HG03442 (cell line): ENCODE data around the gene CES5A.
"Not testable (repeated sequence)": the region's sequence is repeated elsewhere in the genome, so short reads cannot be mapped to it uniquely, and the experiment has no call there.

Experiments
- ATAC-seq: cut with Tn5 transposase; IDR thresholded peaks from one replicate; pipeline ENCODE4 v1.9.1; 2021; ENCODE audit warnings: mild to moderate bottlenecking, moderate library complexity; ENCODE audit not compliant: unreplicated experiment

Gene CES5A

DNA sequence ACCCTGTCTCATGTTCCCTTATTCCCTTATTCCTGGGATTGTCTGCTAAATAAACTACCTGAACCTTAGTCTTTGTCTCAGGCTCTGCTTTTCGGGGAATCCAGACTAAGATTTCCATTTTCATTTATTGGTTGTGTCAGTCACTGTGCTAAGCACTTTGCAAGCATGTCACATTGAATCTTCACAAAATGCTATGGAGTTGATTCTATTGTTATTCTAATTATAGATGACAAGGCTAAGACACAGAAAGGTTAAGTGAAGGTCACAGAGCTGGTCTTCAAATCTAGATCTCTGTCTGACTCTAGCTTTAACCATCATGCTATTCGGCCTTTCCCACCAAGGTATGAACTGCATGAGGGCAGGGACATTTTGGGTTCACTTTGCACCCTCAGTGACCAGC lies 13.4 kb upstream of the CES5A start:
- ATAC-seq, result no peak

DNA sequence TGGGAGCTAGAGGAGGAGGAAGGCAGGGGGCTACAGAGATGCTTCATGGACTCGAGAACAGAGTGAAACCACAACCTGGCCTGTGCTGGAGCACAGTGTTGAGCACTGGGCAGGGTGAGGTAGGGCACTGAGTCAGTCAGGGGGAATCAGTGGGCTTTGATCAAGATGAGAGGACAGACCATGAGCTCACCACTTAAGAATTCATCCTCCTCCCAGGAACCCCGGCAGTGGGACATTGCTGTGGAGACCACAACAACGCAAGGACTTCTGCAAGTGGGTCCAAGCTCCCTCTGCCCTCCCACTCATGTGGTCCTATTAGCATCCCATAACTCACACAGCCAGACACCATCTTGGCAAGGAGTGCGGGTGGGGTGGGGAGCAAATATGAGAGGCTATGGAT lies 1.7 kb upstream of the CES5A start:
- ATAC-seq, result no peak

DNA sequence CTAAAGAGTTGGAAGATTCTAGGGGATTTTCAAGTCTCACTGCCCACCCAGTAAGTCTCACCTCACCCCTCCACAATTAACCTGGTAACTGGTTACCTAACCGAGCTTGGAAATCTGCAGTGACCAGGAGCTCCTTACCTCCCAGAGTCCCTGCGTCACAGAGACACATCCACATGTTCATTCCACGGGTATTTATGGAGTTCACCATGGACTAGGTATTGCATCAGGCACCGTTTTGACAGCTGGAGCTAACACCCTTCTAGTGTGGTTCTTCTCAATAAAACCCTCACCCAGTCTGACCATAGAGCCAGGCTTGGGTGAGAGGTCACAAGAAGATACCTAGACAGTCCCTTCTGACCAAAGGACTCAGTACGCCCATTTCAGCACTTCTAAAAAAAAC lies 2.1 kb downstream of the CES5A start:
- no peak for ATAC-seq

DNA sequence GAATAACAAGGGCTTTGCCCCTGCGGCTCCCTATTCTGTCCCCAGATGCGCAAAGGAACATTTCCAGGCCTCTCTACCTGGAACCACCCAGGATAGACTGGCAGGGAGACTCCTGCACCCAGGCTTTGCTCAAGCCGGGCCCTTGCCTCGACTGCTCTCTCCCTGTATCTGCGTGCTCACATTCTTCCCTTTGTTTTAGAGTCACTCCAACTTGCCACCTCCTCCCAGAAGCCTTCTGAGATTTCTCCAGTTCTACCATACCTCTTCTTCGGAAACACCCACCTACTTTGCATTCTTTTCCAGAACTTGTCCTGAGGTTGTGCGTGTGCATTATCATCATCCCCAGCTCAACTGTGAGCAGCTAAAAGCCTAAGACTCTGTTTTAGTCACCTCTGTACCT lies 3.0 kb downstream of the CES5A start:
- ATAC-seq, result no peak

DNA sequence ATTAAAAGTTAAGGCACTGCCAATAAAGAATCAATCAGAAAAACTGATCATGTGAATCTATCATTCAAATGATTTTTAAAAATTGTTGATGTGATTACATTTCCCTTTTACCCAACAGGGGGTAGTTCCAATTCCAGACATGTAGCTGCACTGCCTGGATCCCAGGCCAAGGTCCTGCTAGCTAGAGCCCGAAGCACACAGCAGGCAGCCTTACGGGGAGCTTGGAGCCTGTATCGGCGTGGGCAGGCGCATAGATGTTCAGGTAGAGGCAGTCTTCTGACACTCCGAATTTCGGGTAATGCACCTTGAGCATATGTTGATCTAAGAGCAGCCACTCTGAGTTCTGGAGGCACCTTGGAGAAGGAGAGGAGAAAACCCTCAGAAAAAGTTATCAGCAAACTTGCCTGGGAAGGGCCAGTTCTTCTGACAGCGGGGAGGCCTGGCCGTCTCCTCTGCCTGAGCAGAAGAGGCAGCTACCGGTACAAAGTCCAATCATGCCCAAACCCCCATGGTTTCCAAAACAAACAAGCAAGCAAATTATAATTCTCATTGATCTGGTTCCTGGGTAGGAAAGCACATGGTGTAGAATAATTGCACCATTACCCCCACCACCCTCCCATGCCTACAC lies 3.6 kb downstream of the CES5A start:
- ATAC-seq, result no peak

DNA sequence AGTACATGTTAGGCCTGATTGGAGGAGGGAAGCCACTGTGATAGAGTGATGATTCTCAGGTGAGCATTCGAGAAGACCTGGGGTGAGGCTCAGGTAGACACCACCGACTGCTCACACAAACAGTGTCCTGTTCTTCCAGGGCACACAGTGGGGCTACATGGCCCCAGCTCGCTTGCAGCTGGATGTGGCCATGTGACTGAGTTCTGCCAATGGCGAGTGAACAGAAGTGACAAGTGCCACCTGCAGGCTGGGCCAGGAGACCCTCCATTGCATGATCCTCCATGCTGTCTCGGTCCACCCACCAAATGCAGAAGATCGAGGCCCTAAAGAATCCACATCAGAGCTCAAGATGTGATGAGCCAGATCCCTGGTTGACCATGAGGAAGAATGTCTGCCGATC lies 6.2 kb downstream of the CES5A start:
- ATAC-seq, result no peak

DNA sequence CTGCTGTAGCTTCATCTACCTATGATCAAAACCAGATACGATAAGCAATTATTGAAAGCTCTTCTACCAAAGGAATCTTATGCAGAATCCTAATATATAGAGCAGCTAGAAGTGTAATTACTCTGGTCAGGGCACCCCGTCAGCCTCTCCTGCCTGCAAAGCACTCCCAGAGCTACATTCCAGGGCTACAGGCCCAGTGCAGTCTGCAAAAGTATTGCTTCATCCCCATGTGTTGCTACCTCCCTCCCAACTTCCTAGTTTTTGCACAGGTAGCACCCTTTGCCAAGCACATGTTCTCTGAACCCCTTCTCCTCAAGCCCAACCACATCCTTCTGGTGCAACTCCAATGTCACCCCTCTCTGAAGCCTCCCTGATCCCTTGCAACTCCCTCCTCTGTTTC lies 7.0 kb downstream of the CES5A start:
- no peak for ATAC-seq

DNA sequence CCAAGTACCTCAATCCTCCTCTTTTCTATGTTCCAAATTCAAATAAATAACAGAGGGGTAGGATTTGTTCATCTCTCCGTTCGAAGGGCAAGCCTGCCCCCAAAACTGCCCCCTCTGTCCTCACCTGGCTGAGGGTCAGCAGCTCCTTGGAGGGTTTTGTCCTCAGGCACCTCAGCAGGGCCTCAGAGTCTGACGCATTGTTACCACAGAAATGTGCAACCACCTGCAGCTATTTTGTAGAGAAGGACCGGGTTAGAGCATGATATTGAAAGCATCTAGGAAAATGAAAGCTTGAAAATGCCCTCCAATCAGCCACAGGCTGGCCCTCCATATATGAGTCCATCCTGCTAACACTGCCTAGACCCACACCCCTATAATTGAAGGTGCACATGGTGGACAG lies 13.9 kb downstream of the CES5A start:
- no peak for ATAC-seq

DNA sequence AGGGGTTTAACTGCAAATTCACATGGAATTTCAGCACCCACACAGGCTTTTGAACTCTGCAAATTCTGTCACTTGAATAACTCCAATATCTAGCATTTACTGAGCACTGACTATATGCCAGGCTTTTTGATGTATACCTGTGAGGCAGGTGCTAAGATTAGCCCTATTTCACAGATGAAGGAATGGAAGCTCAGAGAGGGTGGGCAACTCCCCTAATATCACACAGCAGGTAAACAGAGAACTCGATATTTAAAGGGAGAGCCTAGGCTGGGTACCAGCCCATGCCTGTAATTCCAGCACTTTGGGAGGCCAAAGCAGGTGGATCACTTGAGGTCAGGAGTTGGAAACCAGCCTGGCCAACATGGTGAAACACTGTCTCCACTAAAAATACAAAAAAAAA lies 17.5 kb downstream of the CES5A start:
- not testable (repeated sequence) for ATAC-seq

DNA sequence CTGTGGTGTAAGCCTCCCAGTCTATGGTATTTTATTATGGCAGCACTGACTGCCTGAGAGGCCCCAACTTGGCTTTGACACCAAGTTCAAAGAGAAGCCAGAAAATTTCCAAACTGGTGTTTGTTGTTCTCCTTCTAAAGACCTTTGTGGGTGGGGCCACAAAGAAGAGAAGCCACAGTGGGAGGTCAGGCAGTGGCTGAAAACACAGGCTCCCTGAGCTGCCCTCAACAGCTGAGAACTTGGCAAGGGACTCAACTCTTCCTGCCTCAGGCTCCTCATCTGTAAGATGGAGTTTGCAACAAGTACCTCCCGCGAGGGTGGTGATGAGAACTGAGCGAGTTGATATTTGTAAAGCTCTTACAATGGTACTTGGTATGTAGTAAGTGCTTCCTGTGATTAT lies 18.2 kb downstream of the CES5A start:
- no peak for ATAC-seq

DNA sequence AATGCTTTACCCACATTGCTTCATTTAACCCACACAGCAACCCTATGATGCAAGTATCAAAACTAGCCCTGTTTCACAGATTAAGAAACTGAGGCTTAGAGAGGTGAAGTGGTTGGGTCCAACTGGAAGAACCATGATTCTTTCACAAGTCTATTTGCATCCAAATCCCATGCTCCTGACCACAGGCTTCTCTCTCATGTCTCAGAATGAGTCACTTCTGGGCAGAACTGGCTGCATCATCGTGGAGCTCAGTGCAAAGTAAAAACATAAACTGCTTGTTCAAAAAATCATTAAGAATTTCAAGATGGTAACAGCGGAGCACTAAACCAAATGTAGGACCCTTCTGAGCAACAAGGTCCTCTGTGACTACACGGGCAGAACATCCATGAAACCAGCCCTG lies 22.1 kb downstream of the CES5A start:
- no peak for ATAC-seq

DNA sequence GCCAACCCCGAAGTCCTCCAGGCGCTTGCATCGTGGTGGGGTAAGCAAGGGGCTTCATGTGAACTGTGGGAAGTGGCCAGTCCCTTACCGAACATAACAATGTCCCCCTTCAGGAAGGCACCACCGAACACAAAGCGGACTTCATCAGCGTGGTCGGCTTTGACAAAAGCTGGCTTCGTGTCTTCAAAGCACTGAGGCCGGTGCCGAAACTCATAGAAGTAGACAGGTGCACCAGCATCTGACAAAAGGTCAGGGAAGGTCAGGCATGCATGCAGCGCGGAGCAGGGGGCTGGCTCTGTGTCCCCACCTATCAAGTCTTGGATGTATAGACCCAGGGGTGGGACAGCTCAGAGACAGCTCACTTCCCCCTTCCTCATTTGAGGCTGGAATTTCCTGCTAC lies 25.6 kb downstream of the CES5A start:
- ATAC-seq, result no peak

DNA sequence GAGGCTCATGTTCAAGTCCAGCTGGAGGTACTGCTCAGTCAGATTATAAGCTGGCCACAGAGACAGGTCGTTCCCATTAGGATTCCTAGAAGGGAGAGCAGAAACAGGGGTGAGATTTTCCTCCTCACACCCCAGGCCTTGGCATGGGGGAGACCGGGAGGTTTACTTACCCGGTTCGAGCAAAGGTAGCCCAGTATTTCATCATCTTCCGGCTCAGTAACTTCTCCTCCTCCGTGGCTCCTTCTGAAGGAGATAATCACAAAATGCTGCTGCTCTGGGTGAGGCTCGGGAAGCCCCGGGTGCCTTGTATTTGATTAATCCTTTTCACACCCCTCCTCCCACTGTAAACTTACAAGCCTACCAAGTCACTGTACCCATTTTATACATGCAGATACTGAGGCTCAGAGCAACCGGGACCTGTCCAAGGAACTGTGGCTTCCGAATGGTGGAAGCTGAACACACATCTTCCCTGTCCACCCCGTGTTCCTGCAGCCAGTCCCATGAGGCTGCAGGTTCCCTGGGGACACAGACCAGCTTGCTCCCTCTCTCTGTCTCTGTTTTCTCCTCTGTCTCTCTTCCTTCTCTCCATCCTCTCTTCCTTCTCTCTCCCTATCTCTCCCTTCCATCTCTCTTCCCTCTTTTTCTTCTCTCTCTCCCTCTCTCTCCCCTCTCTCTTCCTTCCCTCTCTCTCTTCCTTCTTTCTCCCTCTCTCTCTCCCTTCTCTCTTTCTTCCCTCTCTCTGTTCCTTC lies 28.4 kb downstream of the CES5A start:
- ATAC-seq, result no peak

DNA sequence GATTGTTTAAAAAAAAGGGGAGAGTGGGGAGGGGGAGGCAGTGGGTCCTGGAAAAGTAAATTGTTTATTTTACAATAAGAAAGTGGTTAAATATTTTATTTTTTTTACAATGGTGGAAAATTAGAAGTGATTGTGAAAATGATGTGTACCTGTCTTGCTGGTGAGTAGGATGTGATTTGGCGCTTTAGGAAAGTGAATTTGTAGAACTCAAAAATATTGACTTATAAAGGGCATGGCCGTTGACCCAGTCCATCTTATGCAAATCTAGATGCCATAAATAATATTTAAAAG lies 32.1 kb downstream of the CES5A start:
- ATAC-seq, result no peak

DNA sequence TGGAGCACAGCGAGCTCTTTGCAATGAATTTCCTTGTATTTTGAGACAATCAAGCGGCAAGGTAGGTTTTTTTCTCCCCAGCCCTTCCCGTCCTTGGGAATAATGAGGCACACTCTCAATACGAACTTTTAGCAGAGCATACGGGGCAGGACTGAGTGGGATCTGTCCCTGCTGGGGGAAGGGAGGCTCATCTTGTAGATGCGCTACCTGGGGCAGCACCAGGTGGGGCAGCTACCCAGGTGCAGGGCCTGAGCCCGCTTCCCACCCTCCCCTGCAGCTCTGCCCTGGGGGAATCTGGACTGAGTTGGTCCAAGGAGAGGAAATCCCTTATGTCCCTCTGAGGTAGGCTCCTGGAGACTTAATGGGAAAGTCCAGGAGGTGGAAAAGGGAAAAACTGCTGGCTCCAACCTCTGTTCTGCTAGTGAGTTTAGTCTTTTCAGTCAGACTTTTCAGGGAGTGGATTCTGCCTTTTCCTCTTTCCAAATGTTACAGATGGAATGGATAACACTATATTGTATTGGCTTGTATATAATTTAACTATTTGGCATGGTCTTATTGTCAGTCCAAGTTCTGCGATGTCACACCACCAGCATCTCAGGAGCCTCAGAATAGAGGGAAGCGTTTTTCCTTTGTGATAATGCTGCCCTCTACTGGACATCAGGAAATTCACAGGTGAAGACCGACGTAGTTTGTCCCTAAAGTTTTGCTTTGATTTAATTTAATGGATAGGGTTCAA lies 32.6 kb downstream of the CES5A start:
- peak; percentile 61 for ATAC-seq

DNA sequence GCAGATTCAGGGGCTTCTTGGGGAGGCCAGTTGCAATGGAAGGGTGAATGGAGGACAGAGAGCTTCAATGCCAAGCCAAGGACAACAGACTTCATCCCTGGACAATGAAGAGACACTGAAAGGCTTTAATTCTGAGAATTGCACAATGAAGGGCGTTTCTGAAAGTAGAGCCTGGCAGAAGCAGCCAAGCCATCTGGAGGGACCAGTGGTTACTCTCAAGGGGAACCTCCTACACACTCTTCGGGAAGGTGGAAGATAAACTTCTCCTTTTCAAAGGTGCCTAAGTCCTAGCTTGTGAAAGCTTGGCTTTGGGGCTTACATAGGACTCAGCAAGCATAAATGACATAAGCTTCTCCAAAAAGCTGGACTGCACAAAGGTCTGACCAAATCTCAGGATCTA lies 36.1 kb downstream of the CES5A start:
- no peak for ATAC-seq

DNA sequence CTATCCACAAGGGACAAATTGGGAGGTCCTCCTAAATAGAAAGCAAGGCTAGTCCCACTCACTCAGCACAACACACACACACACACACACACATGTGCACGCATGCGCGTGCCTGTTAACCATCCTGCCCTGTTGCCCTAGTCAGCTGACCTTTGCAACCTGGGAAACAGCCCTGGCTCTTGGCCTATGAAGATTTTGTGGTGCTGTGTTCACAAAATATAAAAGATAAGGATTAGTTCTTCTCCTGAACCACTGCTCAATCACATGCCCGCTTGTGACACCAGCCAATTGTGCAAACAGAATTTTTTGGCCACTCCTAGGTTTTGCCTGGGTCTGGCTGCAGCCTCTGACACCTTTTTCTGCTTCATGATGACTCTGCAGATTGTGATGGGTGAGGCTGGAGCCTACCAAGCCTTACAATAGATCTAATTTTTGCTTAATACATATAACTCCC lies 39.0 kb downstream of the CES5A start:
- ATAC-seq, result no peak

DNA sequence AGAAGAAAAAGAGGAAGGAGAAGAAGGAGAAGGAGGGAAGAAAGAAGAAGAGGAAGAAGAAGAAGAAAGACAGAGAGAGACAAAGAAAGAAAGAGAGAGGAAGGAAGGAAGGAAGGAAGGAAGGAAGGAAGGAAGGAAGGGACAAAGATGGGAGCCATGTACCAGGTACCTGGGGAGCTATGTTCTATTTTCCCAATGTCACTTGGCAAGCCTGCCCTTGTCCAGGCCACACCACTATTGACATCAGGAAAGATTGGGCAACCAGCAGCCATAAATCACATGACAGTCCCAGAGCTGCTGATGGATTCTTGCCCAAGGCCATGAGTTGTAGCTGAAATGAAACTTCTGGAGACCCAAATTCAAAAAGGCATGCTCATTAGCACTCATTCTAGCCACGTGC lies 39.6 kb downstream of the CES5A start:
- no peak for ATAC-seq

DNA sequence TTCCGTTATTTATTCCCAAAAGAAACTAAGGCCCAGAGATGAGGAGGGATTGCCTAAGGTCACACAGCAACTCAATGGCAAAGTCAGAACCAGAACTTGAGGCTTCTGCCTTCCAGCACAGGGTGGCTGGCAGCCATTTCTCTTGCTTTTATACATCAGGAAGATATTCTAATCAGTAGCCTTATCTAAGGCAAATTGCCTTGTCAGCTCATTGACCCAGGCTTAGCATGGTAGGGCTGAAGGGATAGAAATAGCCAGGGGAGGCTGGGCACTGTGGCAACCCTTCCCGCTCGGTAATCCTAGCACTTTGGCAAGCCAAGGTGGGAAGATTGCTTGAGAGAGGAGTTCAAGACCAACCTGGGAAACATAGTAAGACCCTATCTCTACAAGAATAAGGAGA lies 40.0 kb downstream of the CES5A start:
- ATAC-seq, result not testable (repeated sequence)

DNA sequence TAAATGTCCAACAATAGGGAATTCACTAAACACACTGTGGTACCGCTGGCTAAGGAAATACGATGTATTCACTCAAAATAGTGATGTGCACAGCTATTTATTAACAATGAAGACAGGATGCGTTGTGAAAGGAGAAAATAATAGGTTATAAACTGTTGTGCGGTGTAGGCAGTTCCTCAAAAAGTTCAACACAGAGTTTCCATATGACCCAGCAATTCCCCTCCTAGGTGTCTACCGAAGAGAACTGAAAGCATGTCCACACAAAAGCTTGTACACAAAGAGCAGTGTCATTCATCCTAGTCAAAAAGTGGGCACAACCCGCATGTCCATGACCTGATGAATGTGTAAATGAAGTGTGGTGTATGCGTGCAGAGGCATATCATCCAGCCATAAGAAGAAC lies 41.1 kb downstream of the CES5A start:
- ATAC-seq, result peak; percentile 91

DNA sequence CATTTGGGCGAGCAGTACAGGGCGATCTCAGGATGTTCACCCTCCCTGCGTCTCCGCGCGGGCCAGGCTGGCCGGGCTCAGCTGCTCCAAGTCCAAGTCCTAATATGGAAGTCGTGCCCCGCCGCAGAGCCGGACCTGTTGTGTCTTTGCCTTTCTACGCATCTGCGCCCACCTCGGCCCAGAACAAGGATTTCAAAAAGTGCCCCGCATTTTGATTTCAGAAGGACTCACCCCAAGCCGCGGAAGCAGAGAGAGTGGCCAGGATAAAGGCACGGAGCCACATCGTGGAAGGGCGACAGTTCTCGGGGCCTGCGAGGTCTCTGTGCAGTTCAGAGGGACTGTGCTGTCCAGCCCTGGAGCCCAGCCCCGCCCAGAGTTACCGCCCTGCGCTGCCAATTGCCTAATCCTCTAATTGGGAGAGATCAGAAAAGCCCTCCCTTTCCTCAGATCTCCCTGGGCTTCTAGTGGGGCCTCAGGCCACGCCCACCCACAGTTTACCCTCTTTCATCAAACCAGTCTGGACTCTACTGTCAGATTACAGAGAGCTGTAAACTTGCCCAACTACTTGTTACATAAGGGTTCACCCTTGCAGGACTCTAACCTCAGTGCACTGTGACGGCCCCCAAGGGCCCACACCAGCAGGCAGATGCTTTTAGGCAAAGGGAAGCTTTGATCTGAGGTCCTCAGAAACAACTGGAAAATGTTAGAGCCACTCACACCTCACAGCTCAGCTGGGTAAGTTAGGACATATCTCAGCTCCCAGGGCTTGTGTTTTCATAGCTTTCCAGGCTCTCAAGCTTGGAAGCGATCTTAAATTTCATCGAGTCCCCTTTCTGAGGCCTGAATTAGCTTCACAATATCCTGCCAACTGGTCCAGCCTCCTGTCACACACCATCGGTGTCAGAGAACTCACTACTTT lies 42.1 kb downstream of the CES5A start, which contains the start of gene CES1:
TSS of gene CES1 (minus strand) at position 324 of the 919 bp plus-strand sequence. CDS start at position 283, 41 bp downstream.
- ATAC-seq, result no peak
